GM19324 (cell line): ENCODE results near the gene CTTNBP2NL.

Source experiments
- ATAC-seq: cut with Tn5 transposase; IDR thresholded peaks from one replicate; pipeline ENCODE4 v1.9.1; 2021; ENCODE audit warnings: mild to moderate bottlenecking, moderate library complexity; ENCODE audit not compliant: unreplicated experiment, low FRiP score

Gene CTTNBP2NL

DNA sequence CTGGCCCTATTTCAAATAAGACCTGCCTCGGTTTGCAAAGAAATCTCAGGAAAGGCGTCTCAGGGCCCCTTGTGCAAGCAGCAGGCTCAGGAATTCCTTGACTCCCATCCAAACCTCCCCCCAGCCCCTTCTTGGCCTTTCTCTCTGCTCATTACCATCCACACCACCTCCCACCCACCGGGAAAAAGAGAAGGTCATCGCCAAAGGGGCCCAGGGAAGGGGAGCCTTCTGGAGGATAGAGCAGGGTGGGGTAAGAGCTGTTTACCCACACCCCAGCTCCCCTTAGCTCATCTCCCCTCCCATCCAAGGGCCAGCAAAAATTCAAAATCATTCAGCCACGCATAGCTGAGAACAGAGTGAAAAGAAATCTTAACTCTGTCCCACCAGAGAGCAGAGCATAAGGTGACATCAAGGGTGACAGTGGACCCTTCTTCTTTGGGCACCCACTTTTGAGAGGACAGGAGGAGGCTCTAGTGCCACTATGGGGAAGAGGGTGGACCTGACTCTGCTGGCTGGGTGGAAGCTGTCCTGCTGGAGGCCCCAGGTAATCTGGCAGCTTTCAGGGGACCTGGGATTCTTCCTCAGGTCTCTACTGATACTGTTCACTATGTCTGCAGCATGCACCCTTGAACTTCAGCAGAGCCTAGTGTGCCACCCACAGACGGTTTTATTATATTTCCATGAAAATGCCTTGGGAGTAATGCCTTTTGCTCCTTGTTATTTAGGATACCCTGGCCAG, 108.8 kb downstream of the CTTNBP2NL start:
- no peak for ATAC-seq

DNA sequence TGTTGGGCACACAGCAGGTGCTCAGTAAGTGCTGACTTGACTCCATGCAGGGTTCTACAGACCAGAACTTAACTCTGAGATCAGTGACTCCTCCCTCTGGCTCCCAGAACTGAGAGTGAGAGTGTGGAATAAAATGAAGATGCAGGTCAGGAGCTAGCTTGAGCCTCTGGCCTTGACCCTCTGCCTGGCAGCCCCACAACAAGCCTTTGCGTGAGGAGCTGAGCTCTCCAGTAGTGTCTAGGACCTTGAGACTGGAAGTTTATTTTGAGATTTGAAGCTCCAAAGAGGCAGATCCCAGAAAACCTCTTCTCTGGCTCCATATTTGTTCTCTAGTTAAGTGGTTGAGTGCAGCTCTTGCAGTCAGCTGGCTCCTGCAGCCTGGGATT, 109.4 kb downstream of the CTTNBP2NL start:
- no peak for ATAC-seq

GRCh38 chr1:112505878-112506277, 109.9 kb downstream of the CTTNBP2NL start:
- ATAC-seq, result no peak

GRCh38 chr1:112506306-112506705, 110.3 kb downstream of the CTTNBP2NL start:
- ATAC-seq, result no peak

- no peak for ATAC-seq
These were observed 110.7 kb downstream of the CTTNBP2NL start for GRCh38 chr1:112506731-112507130.

- no peak for ATAC-seq
These were observed 111.3 kb downstream of the CTTNBP2NL start for GRCh38 chr1:112507336-112507735.

DNA sequence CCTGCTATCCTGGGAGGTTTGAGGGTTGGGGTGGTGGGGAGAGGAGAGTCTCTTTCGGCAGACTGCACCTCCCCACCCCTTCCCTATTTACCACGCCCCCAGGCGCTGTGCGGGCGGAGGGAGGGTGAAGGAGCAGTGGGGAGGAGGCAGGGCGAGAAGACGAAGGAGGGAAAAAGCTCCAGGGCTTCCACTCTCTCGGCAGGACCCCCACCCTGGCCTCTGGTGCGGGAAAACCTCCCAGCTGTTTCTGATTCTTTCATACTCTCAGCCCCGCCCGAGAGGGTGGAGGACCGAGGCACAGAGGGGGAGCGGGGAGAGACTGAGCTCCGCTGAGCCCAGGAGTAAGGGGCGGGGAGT, 111.9 kb downstream of the CTTNBP2NL start:
- no peak for ATAC-seq

DNA sequence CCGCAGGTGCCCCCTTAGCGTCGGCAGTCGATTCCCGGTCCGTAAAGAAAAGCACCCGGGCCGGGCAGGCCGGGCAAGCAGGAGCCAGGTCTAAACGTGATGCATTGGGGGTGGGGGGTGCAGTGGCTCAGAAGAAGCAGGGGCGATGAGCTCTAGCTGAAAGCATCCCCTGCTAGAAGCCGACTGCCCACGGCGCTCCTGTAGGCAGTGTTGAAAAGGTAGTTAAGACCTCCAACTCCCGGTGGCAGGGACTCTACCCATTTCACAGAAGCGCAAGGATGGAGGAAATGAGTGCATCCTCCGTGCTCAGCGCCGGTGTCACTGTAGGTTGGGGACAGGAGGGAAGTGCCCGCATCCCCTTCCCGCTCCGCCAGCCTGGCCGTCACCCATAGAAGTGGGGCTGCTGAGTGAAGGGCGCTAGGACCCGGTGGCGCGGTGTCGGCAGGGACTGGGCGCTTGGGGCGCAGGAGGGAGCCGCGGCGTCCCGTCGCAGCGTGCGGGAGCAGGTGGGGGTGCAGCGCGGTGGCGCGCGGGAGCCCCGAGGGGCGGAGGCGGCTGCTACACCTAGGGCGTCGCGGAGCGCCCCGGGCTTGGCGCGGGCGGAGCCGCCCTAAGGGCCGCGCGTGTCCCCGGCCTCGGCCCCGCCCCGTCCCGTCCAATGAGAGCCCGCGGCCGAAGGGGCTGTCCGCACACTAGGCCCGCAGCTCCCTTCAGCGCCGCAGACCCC, 112.4 kb downstream of the CTTNBP2NL start, which contains the start of gene WNT2B:
WNT2B (plus strand) TSS at position 688 of the 727 bp plus-strand sequence. CDS start 298 bp downstream, outside the sequence.
- no peak for ATAC-seq

GRCh38 chr1:112509005-112509659, 113.1 kb downstream of the CTTNBP2NL start:
- no peak for ATAC-seq

- ATAC-seq, result no peak
These were observed 113.7 kb downstream of the CTTNBP2NL start for GRCh38 chr1:112509660-112510178.

DNA sequence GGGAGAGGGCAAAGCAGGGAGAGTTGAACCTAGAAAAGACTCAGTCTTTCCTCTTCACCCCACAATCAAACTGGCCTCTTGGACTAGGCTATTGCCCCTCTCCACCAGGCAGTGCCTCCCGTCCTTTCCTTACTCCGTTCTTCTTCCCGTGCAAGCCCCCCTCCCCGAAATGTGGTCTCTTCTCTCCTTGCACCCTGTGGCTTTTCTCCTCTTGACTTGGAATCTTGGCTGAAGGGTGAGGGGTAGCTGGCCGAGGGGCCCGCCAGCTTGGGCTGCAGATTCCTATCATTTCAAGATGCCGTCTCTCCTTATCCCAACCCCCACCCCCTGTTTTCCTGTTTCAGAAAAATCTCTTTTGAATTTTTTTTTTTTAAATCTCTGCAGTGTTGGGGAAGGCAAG, 114.3 kb downstream of the CTTNBP2NL start:
- ATAC-seq, result no peak
